ENCODE data around the gene MACROD2. TPM values are rescaled to one million over a fixed set of nuclear protein-coding genes. Genes with fewer than 3 reads are reported as not detected.

The MACROD2 gene
- total RNA-seq, 4 donors from 2014 or later = 12.6 to 60.3 (median 18.9) TPM

- no peak overlapping the region for H3K4me3 ChIP-seq
- H3K27ac ChIP-seq = no peak overlapping the region
- no peaks in the 10 kb centered on the region for H3K4me1 ChIP-seq
- no peaks in the 10 kb centered on the region for H3K9me3 ChIP-seq
- no peaks in the 10 kb centered on the region for H3K27me3 ChIP-seq
- TF ChIP-seq POLR2A (IDR thresholded peaks at IDR 0.05) (no peak), CTCF (IDR thresholded peaks at IDR 0.05) (no peak), POLR2AphosphoS5 (IDR thresholded peaks at IDR 0.05) (no peak), EP300 (IDR thresholded peaks at IDR 0.05) (no peak)
- DNase-seq (ENCODE audit: low spot score in 2 of 2) = no peak
- H3K36me3 ChIP-seq = no peaks in the 10 kb centered on the region
These were observed 1581.1 kb downstream of the MACROD2 start for GRCh38 chr20:15576411-15576810.

- no peak for TF ChIP-seq CTCF (IDR thresholded peaks at IDR 0.05)
- TF ChIP-seq POLR2A (IDR thresholded peaks at IDR 0.05) = no peak
- TF ChIP-seq POLR2AphosphoS5 (IDR thresholded peaks at IDR 0.05) = no peak
- no peak for TF ChIP-seq EP300 (IDR thresholded peaks at IDR 0.05)
- Histone ChIP-seq H3K4me1 (no peaks in the 10 kb centered on the region), H3K4me3 (no peak overlapping the region), H3K9me3 (no peaks in the 10 kb centered on the region), H3K36me3 (no peaks in the 10 kb centered on the region), H3K27ac (no peak overlapping the region), H3K27me3 (no peaks in the 10 kb centered on the region)
- DNase-seq (ENCODE audit: low spot score in 2 of 2) = no peak
- WGBS = 82% methylated on average over 3 of the region's 3 CpGs
These were observed 1582.8 kb downstream of the MACROD2 start for GRCh38 chr20:15578113-15578512.

- Histone ChIP-seq H3K27ac (no peak overlapping the region), H3K27me3 (no peaks in the 10 kb centered on the region), H3K4me3 (no peak overlapping the region), H3K9me3 (no peaks in the 10 kb centered on the region), H3K4me1 (no peaks in the 10 kb centered on the region), H3K36me3 (no peaks in the 10 kb centered on the region)
- WGBS = 76% methylated on average over 2 of the region's 2 CpGs
- no peak for DNase-seq (ENCODE audit: low spot score in 2 of 2)
- no peak for TF ChIP-seq POLR2A (IDR thresholded peaks at IDR 0.05)
- TF ChIP-seq CTCF (IDR thresholded peaks at IDR 0.05) = no peak
- no peak for TF ChIP-seq POLR2AphosphoS5 (IDR thresholded peaks at IDR 0.05)
- TF ChIP-seq EP300 (IDR thresholded peaks at IDR 0.05) = no peak
These were observed 1584.4 kb downstream of the MACROD2 start for GRCh38 chr20:15579688-15580087.

GRCh38 chr20:15582146-15582760 lies 1586.9 kb downstream of the MACROD2 start:
- 68% methylated on average over 5 of the region's 5 CpGs for WGBS

GRCh38 chr20:15584507-15584906 lies 1589.2 kb downstream of the MACROD2 start:
- H3K4me3 ChIP-seq = no peak overlapping the region
- no peaks in the 10 kb centered on the region for H3K4me1 ChIP-seq
- no peaks in the 10 kb centered on the region for H3K27me3 ChIP-seq
- no peaks in the 10 kb centered on the region for H3K36me3 ChIP-seq
- 88% methylated on average over 6 of the region's 6 CpGs for WGBS
- DNase-seq (ENCODE audit: low spot score in 2 of 2) = no peak
- no peaks in the 10 kb centered on the region for H3K9me3 ChIP-seq
- TF ChIP-seq CTCF (IDR thresholded peaks at IDR 0.05) (no peak), POLR2A (IDR thresholded peaks at IDR 0.05) (no peak), EP300 (IDR thresholded peaks at IDR 0.05) (no peak), POLR2AphosphoS5 (IDR thresholded peaks at IDR 0.05) (no peak)
- no peak overlapping the region for H3K27ac ChIP-seq

More at GRCh38 chr20:15582146-15582760, 1586.9 kb downstream of the MACROD2 start:
- Histone ChIP-seq H3K9me3 (no peaks in the 10 kb centered on the region), H3K27me3 (no peaks in the 10 kb centered on the region), H3K36me3 (no peaks in the 10 kb centered on the region), H3K4me3 (no peak overlapping the region), H3K4me1 (no peaks in the 10 kb centered on the region), H3K27ac (no peak overlapping the region)
- TF ChIP-seq CTCF (IDR thresholded peaks at IDR 0.05) (no peak), EP300 (IDR thresholded peaks at IDR 0.05) (no peak), POLR2AphosphoS5 (IDR thresholded peaks at IDR 0.05) (no peak), POLR2A (IDR thresholded peaks at IDR 0.05) (no peak)
- no peak for DNase-seq (ENCODE audit: low spot score in 2 of 2)

Measured in suprapubic skin (tissue), 4 donors.